Fibroblast of peridontal ligament (primary cell): Measurements from ENCODE around the gene PRUNE2.
"Not testable (repeated sequence)": the region's sequence is repeated elsewhere in the genome, so short reads cannot be mapped to it uniquely, and the experiment has no call there.

ENCODE experiments used
- DNase-seq: peaks from one replicate; pipeline ENCODE4 v3.0.0-alpha.2; 2010; ENCODE audit errors: extremely low read depth

Gene PRUNE2

GRCh38 chr9:76800901-76801300 is 105.0 kb downstream of the PRUNE2 start:
- DNase-seq: no peak

- no peak for DNase-seq
Observed at GRCh38 chr9:76799473-76799872, 106.4 kb downstream of the PRUNE2 start.

- DNase-seq: no peak
Observed at GRCh38 chr9:76798527-76798926, 107.4 kb downstream of the PRUNE2 start.

GRCh38 chr9:76796296-76796695 is 109.6 kb downstream of the PRUNE2 start:
- DNase-seq: no peak

GRCh38 chr9:76793784-76794431 is 112.0 kb downstream of the PRUNE2 start:
- DNase-seq: no peak

- DNase-seq: no peak
Observed at GRCh38 chr9:76789840-76790239, 116.1 kb downstream of the PRUNE2 start.

- DNase-seq: no peak
Observed at GRCh38 chr9:76787677-76788076, 118.2 kb downstream of the PRUNE2 start.

- no peak for DNase-seq
Observed at GRCh38 chr9:76785501-76785900, 120.4 kb downstream of the PRUNE2 start.

- DNase-seq: no peak
Observed at GRCh38 chr9:76784881-76785280, 121.0 kb downstream of the PRUNE2 start.

GRCh38 chr9:76772686-76773445 is 133.0 kb downstream of the PRUNE2 start:
- peak; percentile 34 for DNase-seq

- no peak for DNase-seq
Observed at GRCh38 chr9:76766126-76766525, 139.8 kb downstream of the PRUNE2 start.

GRCh38 chr9:76764138-76764537 is 141.8 kb downstream of the PRUNE2 start, which contains the start of gene PCA3:
Gene PCA3 (plus strand): TSS chr9:76764438.
- no peak for DNase-seq

- peak; percentile 39 for DNase-seq
Observed at GRCh38 chr9:76761448-76761847, 144.5 kb downstream of the PRUNE2 start.

GRCh38 chr9:76759732-76760131 is 146.2 kb downstream of the PRUNE2 start:
- DNase-seq: no peak

- no peak for DNase-seq
Observed at GRCh38 chr9:76758476-76758875, 147.4 kb downstream of the PRUNE2 start.

GRCh38 chr9:76756941-76757673 is 148.8 kb downstream of the PRUNE2 start:
- DNase-seq: no peak

- peak; percentile 18 for DNase-seq
Observed at GRCh38 chr9:76756268-76756640, 149.7 kb downstream of the PRUNE2 start.

GRCh38 chr9:76751001-76751400 is 154.9 kb downstream of the PRUNE2 start:
- no peak for DNase-seq

- DNase-seq: no peak
Observed at GRCh38 chr9:76744336-76744735, 161.6 kb downstream of the PRUNE2 start.

GRCh38 chr9:76743931-76744330 is 162.0 kb downstream of the PRUNE2 start:
- DNase-seq: no peak

- not testable (repeated sequence) for DNase-seq
Observed at GRCh38 chr9:76742890-76743289, 163.0 kb downstream of the PRUNE2 start.

GRCh38 chr9:76741524-76741923 is 164.4 kb downstream of the PRUNE2 start:
- DNase-seq: no peak

- DNase-seq: no peak
Observed at GRCh38 chr9:76738402-76738801, 167.5 kb downstream of the PRUNE2 start.
